Activated T-cell treated with anti-CD3 and anti-CD28 coated beads, Interleukin-2, amount 50 U/mL, for 4 hours (primary cell): Measurements from ENCODE around the gene POLR3C. TPM values are rescaled to one million over a fixed set of nuclear protein-coding genes. Genes with fewer than 3 reads are reported as not detected.
A peak's percentile ranks its signal among the peaks of the same experiment; 100 is the strongest.
"Not testable (repeated sequence)": the region's sequence is repeated elsewhere in the genome, so short reads cannot be mapped to it uniquely, and the experiment has no call there.

Experiments used
- ATAC-seq, 2 donors: fragments of 200-7000 bp; cut with Tn5 transposase; one replicate each; pipeline ENCODE4 v1.10.0; 2021
- DNase-seq: peaks from one replicate; pipeline ENCODE4 v3.0.0-alpha.2; 2020
- H3K27me3 Mint-ChIP-seq: one replicate; pipeline ENCODE4 v1.8.0; 2021; ENCODE audit warnings: low read depth, mixed read lengths
- H3K36me3 Mint-ChIP-seq: one replicate; pipeline ENCODE4 v1.8.0; 2022; ENCODE audit warnings: mixed read lengths; ENCODE audit not compliant: insufficient read depth
- H3K4me1 Mint-ChIP-seq: one replicate; pipeline ENCODE4 v1.8.0; 2021; ENCODE audit warnings: low read depth, mixed read lengths
- H3K4me3 Mint-ChIP-seq: one replicate; pipeline ENCODE4 v1.8.0; 2021; ENCODE audit warnings: mild to moderate bottlenecking, moderate library complexity, mixed read lengths
- H3K9me3 Mint-ChIP-seq: one replicate; pipeline ENCODE4 v1.8.0; 2021; ENCODE audit warnings: mixed read lengths
- total RNA-seq, 3 donors: library from RNA; stranded (reverse); gene quantifications; one replicate each; pipeline ENCODE4 v1.2.1, GENCODE V29; 2021

POLR3C gene
- 10 to 100 TPM; 55.6 to 64.5 (median 55.8) TPM for total RNA-seq

GRCh38 chr1:145823565-145824498 lies at the start of gene POLR3C, which contains the start of gene RNF115:
POLR3C (plus strand) TSS chr1:145824200; CDS start chr1:145825777, 1,577 bp downstream.
RNF115 (minus strand) TSS chr1:145824095; CDS start chr1:145823873, 222 bp downstream.
- H3K4me1 Mint-ChIP-seq, result peaks cover 41% of the 10 kb centered on the region
- peaks cover 27% of the 10 kb centered on the region for H3K36me3 Mint-ChIP-seq
- H3K27me3 Mint-ChIP-seq, result no peaks in the 10 kb centered on the region
- no peaks in the 10 kb centered on the region for H3K9me3 Mint-ChIP-seq
- ATAC-seq (peak; percentile 81 to 85), DNase-seq (peak; percentile 78)
- H3K4me3 Mint-ChIP-seq, result peak within 1 kb of the TSS; percentile 98

GRCh38 chr1:145777357-145778145 lies 46.4 kb upstream of the POLR3C start:
- Mint-ChIP-seq H3K27me3 (no peaks in the 10 kb centered on the region), H3K36me3 (peaks cover 19% of the 10 kb centered on the region), H3K4me3 (no peak overlapping the region), H3K4me1 (peaks cover 9% of the 10 kb centered on the region), H3K9me3 (no peaks in the 10 kb centered on the region)
- DNase-seq (no peak), ATAC-seq (no peak)

GRCh38 chr1:145778146-145778540 lies 45.9 kb upstream of the POLR3C start:
- H3K27me3 Mint-ChIP-seq, result no peaks in the 10 kb centered on the region
- H3K4me1 Mint-ChIP-seq, result peaks cover 7% of the 10 kb centered on the region
- no peak for ATAC-seq
- H3K4me3 Mint-ChIP-seq, result no peak overlapping the region
- H3K36me3 Mint-ChIP-seq, result peaks cover 16% of the 10 kb centered on the region
- no peaks in the 10 kb centered on the region for H3K9me3 Mint-ChIP-seq
- DNase-seq, result no peak

GRCh38 chr1:145782272-145783099 lies 41.5 kb upstream of the POLR3C start:
- H3K27me3 Mint-ChIP-seq, result no peaks in the 10 kb centered on the region
- peaks cover 19% of the 10 kb centered on the region for H3K36me3 Mint-ChIP-seq
- no peaks in the 10 kb centered on the region for H3K9me3 Mint-ChIP-seq
- H3K4me3 Mint-ChIP-seq, result no peak overlapping the region
- DNase-seq, result no peak
- peaks cover 23% of the 10 kb centered on the region for H3K4me1 Mint-ChIP-seq
- ATAC-seq, result no peak

GRCh38 chr1:145784409-145784808 lies 39.6 kb upstream of the POLR3C start:
- peaks cover 23% of the 10 kb centered on the region for H3K4me1 Mint-ChIP-seq
- H3K9me3 Mint-ChIP-seq, result no peaks in the 10 kb centered on the region
- DNase-seq, result no peak
- peaks cover 24% of the 10 kb centered on the region for H3K36me3 Mint-ChIP-seq
- ATAC-seq, result no peak
- no peak overlapping the region for H3K4me3 Mint-ChIP-seq
- no peaks in the 10 kb centered on the region for H3K27me3 Mint-ChIP-seq

GRCh38 chr1:145785547-145785946 lies 38.5 kb upstream of the POLR3C start:
- Mint-ChIP-seq H3K4me1 (peaks cover 23% of the 10 kb centered on the region), H3K4me3 (no peak overlapping the region), H3K36me3 (peaks cover 24% of the 10 kb centered on the region), H3K27me3 (no peaks in the 10 kb centered on the region), H3K9me3 (no peaks in the 10 kb centered on the region)
- DNase-seq (no peak), ATAC-seq (peak in 1 of 2 donors; percentile 39)

- ATAC-seq, result peak; percentile 90
- Mint-ChIP-seq H3K36me3 (peaks cover 20% of the 10 kb centered on the region), H3K9me3 (no peaks in the 10 kb centered on the region), H3K4me3 (no peak overlapping the region), H3K4me1 (peaks cover 23% of the 10 kb centered on the region), H3K27me3 (no peaks in the 10 kb centered on the region)
- DNase-seq, result no peak
Observed at GRCh38 chr1:145786271-145786670, 37.7 kb upstream of the POLR3C start.

- H3K27me3 Mint-ChIP-seq, result no peaks in the 10 kb centered on the region
- H3K9me3 Mint-ChIP-seq, result no peaks in the 10 kb centered on the region
- H3K36me3 Mint-ChIP-seq, result peaks cover 24% of the 10 kb centered on the region
- ATAC-seq (no peak), DNase-seq (no peak)
- H3K4me1 Mint-ChIP-seq, result peaks cover 22% of the 10 kb centered on the region
- H3K4me3 Mint-ChIP-seq, result no peak overlapping the region
Observed at GRCh38 chr1:145788580-145788979, 35.4 kb upstream of the POLR3C start.

- not testable (repeated sequence) for H3K27me3 Mint-ChIP-seq, H3K9me3 Mint-ChIP-seq, ATAC-seq, H3K4me1 Mint-ChIP-seq, DNase-seq, H3K4me3 Mint-ChIP-seq
- H3K36me3 Mint-ChIP-seq, result peaks cover 31% of the 10 kb centered on the region
Observed at GRCh38 chr1:145791860-145792259, 32.1 kb upstream of the POLR3C start.

GRCh38 chr1:145792484-145792883 lies 31.5 kb upstream of the POLR3C start:
- H3K36me3 Mint-ChIP-seq, result peaks cover 35% of the 10 kb centered on the region
- peaks cover 4% of the 10 kb centered on the region for H3K4me1 Mint-ChIP-seq
- no peaks in the 10 kb centered on the region for H3K27me3 Mint-ChIP-seq
- DNase-seq (no peak), ATAC-seq (no peak)
- no peak overlapping the region for H3K4me3 Mint-ChIP-seq
- H3K9me3 Mint-ChIP-seq, result peaks cover 14% of the 10 kb centered on the region

GRCh38 chr1:145795257-145795881 lies 28.6 kb upstream of the POLR3C start:
- Mint-ChIP-seq H3K4me1 (peaks cover 6% of the 10 kb centered on the region), H3K27me3 (no peaks in the 10 kb centered on the region), H3K36me3 (peaks cover 44% of the 10 kb centered on the region), H3K4me3 (no peak overlapping the region), H3K9me3 (peaks cover 19% of the 10 kb centered on the region)
- ATAC-seq, result no peak
- DNase-seq, result no peak

GRCh38 chr1:145796753-145797152 lies 27.2 kb upstream of the POLR3C start:
- no peaks in the 10 kb centered on the region for H3K27me3 Mint-ChIP-seq
- H3K9me3 Mint-ChIP-seq, result peaks cover 19% of the 10 kb centered on the region
- H3K4me1 Mint-ChIP-seq, result peaks cover 9% of the 10 kb centered on the region
- peaks cover 44% of the 10 kb centered on the region for H3K36me3 Mint-ChIP-seq
- no peak overlapping the region for H3K4me3 Mint-ChIP-seq
- no peak for DNase-seq
- ATAC-seq, result no peak

- H3K9me3 Mint-ChIP-seq, result peaks cover 19% of the 10 kb centered on the region
- no peaks in the 10 kb centered on the region for H3K27me3 Mint-ChIP-seq
- no peak overlapping the region for H3K4me3 Mint-ChIP-seq
- peaks cover 22% of the 10 kb centered on the region for H3K4me1 Mint-ChIP-seq
- no peak for DNase-seq
- H3K36me3 Mint-ChIP-seq, result peaks cover 35% of the 10 kb centered on the region
- no peak for ATAC-seq
Observed at GRCh38 chr1:145799806-145800205, 24.2 kb upstream of the POLR3C start.
